HG02588 (cell line): ENCODE results near the gene B3GNT5.
A peak's percentile ranks its signal among the peaks of the same experiment; 100 is the strongest.

ENCODE experiments used
- ATAC-seq: cut with Tn5 transposase; IDR thresholded peaks from one replicate; pipeline ENCODE4 v1.9.1; 2021; ENCODE audit warnings: mild to moderate bottlenecking, moderate library complexity; ENCODE audit not compliant: unreplicated experiment

B3GNT5 gene

GRCh38 chr3:183288117-183288516 lies 35.1 kb downstream of the B3GNT5 start:
- ATAC-seq: no peak

GRCh38 chr3:183290216-183290615 lies 37.2 kb downstream of the B3GNT5 start:
- ATAC-seq: no peak

- ATAC-seq: no peak
Measured at GRCh38 chr3:183291497-183292031, 38.5 kb downstream of the B3GNT5 start.

- no peak for ATAC-seq
Measured at GRCh38 chr3:183293966-183294365, 40.9 kb downstream of the B3GNT5 start.

- ATAC-seq: no peak
Measured at GRCh38 chr3:183295211-183295610, 42.2 kb downstream of the B3GNT5 start.

- no peak for ATAC-seq
Measured at GRCh38 chr3:183296944-183297343, 43.9 kb downstream of the B3GNT5 start.

- no peak for ATAC-seq
Measured at GRCh38 chr3:183298701-183299153, 45.7 kb downstream of the B3GNT5 start.

- ATAC-seq: no peak
Measured at GRCh38 chr3:183299976-183300375, 46.9 kb downstream of the B3GNT5 start.

- no peak for ATAC-seq
Measured at GRCh38 chr3:183300996-183301562, 48.0 kb downstream of the B3GNT5 start.

- no peak for ATAC-seq
Measured at GRCh38 chr3:183301937-183302580, 49.0 kb downstream of the B3GNT5 start.

- no peak for ATAC-seq
Measured at GRCh38 chr3:183303690-183304089, 50.6 kb downstream of the B3GNT5 start.

GRCh38 chr3:183306798-183307671 lies 54.0 kb downstream of the B3GNT5 start:
- ATAC-seq: peak; percentile 76

GRCh38 chr3:183307749-183308148 lies 54.7 kb downstream of the B3GNT5 start:
- ATAC-seq: no peak

- no peak for ATAC-seq
Measured at GRCh38 chr3:183308751-183309150, 55.7 kb downstream of the B3GNT5 start.

- no peak for ATAC-seq
Measured at GRCh38 chr3:183309276-183309675, 56.2 kb downstream of the B3GNT5 start.

- no peak for ATAC-seq
Measured at GRCh38 chr3:183310936-183311335, 57.9 kb downstream of the B3GNT5 start.

- no peak for ATAC-seq
Measured at GRCh38 chr3:183312433-183312832, 59.4 kb downstream of the B3GNT5 start.

- ATAC-seq: no peak
Measured at GRCh38 chr3:183313351-183313750, 60.3 kb downstream of the B3GNT5 start.

GRCh38 chr3:183313764-183314163 lies 60.7 kb downstream of the B3GNT5 start:
- no peak for ATAC-seq

- ATAC-seq: no peak
Measured at GRCh38 chr3:183315739-183316138, 62.7 kb downstream of the B3GNT5 start.

GRCh38 chr3:183317271-183317670 lies 64.2 kb downstream of the B3GNT5 start:
- no peak for ATAC-seq
